Colonic mucosa (tissue), 4 donors: ENCODE measurements around the gene LRP1B. TPM values are rescaled to one million over a fixed set of nuclear protein-coding genes. Genes with fewer than 3 reads are reported as not detected.

Experiments used
- DNase-seq: peaks from one replicate; pipeline ENCODE4 v3.0.0-alpha.2; 2020
- H3K27ac ChIP-seq: fragments of 200-600 bp; one replicate; pipeline ENCODE4 v1.8.0; 2021
- H3K27me3 ChIP-seq: fragments of 200-600 bp; one replicate; pipeline ENCODE4 v1.8.0; 2021
- H3K36me3 ChIP-seq: fragments of 200-600 bp; one replicate; pipeline ENCODE4 v1.8.0; 2021
- H3K4me1 ChIP-seq: fragments of 200-600 bp; one replicate; pipeline ENCODE4 v1.8.0; 2021; ENCODE audit warnings: mild to moderate bottlenecking
- H3K4me3 ChIP-seq: fragments of 200-600 bp; one replicate; pipeline ENCODE4 v1.8.0; 2021
- H3K9ac ChIP-seq, 2 donors: one replicate each; pipeline ENCODE4 v1.7.0; 2013; ENCODE audit warnings: control low read depth in 2 of 2, low read depth in 2 of 2, low read length in 2 of 2
- H3K9me3 ChIP-seq: fragments of 200-600 bp; one replicate; pipeline ENCODE4 v1.8.0; 2021
- intact Hi-C: fragments of 100-400 bp; cut with DNase I; formaldehyde crosslinking; loops from one replicate; pipeline ENCODE4 v1.14.1; 2022
- total RNA-seq, 2 donors: library from RNA; stranded (reverse); fragmentation: NEBNext Ultra II Directional in 1 of 2; extraction: Animal tissue kit (Norgen Biotek cat#: 25700) in 1 of 2; gene quantifications; one replicate each; pipeline ENCODE4 v1.2.1, GENCODE V29; 2021
- TF ChIP-seq, protein P1 (sequence below): fragments of 200-600 bp; IDR thresholded peaks from one replicate; pipeline ENCODE4 v1.8.0; 2022; ENCODE audit warnings: antibody characterized with exemption, mild to moderate bottlenecking
- donor health status: healthy.
- donor health status: DM: no; HTN: no; CAD: no.
- donor health status: DM: no; HTN: no; CAD: no.

The LRP1B gene
- total RNA-seq, 2 donors from 2014 or later: 0.10 to 0.19 TPM

DNA sequence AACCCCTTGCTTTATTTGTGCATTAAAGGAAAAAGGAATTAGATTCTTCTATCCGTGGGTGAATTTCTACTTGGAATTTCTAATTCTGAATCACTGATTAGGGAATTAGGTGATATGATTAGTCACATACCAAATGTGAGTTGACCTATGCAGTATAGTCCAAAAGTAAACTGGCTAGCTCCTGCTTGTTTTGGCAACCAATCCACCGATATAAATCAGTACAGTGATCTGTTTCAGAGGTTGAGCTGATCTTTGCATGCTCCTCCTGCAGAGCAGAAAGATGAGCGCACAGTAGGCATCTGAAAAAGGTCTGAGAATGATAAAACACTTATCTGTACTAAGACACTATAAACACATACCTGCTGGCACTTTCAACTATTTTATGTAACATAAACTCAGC, 86.6 kb downstream of the LRP1B start:
- H3K27ac ChIP-seq: no peak overlapping the region
- H3K27me3 ChIP-seq: no peaks in the 10 kb centered on the region
- no peaks in the 10 kb centered on the region for H3K4me1 ChIP-seq
- no peak overlapping the region for H3K4me3 ChIP-seq
- no peaks in the 10 kb centered on the region for H3K9me3 ChIP-seq
- no peaks in the 10 kb centered on the region for H3K36me3 ChIP-seq
- TF ChIP-seq, protein P1, sequence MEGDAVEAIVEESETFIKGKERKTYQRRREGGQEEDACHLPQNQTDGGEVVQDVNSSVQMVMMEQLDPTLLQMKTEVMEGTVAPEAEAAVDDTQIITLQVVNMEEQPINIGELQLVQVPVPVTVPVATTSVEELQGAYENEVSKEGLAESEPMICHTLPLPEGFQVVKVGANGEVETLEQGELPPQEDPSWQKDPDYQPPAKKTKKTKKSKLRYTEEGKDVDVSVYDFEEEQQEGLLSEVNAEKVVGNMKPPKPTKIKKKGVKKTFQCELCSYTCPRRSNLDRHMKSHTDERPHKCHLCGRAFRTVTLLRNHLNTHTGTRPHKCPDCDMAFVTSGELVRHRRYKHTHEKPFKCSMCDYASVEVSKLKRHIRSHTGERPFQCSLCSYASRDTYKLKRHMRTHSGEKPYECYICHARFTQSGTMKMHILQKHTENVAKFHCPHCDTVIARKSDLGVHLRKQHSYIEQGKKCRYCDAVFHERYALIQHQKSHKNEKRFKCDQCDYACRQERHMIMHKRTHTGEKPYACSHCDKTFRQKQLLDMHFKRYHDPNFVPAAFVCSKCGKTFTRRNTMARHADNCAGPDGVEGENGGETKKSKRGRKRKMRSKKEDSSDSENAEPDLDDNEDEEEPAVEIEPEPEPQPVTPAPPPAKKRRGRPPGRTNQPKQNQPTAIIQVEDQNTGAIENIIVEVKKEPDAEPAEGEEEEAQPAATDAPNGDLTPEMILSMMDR: no peak
- intact Hi-C loops: no loop called here
- DNase-seq: no peak
- H3K9ac ChIP-seq: no peak overlapping the region

DNA sequence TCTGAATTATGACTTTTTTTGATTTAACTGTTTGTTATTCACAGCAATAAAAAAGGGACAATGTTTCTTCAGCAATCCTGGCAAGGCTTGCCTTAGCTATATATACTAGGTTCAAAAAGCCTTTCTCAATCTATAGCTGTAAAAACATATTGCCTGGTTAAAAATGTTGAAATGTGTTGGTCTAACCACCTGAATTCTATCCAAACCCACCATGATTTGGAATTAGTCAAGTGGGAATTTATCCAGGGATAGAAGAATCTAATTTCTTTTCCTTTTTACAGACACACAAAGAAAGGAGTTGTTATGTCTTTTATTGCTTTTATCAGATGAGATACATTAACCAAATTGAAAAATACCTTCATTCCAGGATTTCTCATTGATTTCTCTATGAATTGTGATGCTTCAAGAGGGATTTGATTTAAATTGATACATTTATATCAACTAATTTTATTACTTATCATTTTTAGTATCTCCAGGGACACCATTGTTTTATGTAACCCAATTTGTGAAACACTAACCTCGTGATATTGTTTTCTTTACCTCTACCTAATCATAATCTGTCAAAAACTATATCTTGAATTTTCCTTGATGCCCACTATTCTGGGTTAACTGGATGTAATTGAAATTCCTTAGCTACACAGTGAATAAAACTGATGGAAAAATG, 88.1 kb downstream of the LRP1B start:
- Histone ChIP-seq H3K27me3 (no peaks in the 10 kb centered on the region), H3K4me3 (no peak overlapping the region), H3K36me3 (no peaks in the 10 kb centered on the region), H3K9ac (no peak overlapping the region), H3K27ac (no peak overlapping the region), H3K9me3 (no peaks in the 10 kb centered on the region), H3K4me1 (no peaks in the 10 kb centered on the region)
- TF ChIP-seq, protein P1: no peak
- no peak for DNase-seq
- intact Hi-C loops: no loop called here

DNA sequence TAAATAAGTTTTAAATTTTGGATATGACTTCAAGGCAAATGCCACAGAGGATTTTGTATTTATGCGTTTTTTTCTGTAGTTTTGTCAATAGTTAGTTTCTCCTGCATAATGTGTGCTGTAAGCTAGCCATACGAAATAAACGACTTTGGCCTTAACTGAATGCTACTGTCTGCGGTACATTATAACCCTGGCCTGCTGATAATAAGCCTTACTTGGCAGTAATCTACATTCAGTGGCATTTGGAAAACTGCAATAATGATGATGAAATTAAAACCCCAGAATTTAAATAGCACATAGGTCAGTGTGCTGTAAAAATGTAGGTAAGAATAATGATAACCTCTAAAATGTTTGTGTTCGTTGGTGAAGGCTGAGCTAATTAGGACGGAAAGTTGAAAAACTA, 88.8 kb downstream of the LRP1B start:
- Histone ChIP-seq H3K27ac (no peak overlapping the region), H3K9ac (no peak overlapping the region), H3K4me1 (no peaks in the 10 kb centered on the region), H3K27me3 (no peaks in the 10 kb centered on the region), H3K36me3 (no peaks in the 10 kb centered on the region), H3K9me3 (no peaks in the 10 kb centered on the region), H3K4me3 (no peak overlapping the region)
- intact Hi-C loops: no loop called here
- no peak for DNase-seq
- TF ChIP-seq, protein P1: no peak

DNA sequence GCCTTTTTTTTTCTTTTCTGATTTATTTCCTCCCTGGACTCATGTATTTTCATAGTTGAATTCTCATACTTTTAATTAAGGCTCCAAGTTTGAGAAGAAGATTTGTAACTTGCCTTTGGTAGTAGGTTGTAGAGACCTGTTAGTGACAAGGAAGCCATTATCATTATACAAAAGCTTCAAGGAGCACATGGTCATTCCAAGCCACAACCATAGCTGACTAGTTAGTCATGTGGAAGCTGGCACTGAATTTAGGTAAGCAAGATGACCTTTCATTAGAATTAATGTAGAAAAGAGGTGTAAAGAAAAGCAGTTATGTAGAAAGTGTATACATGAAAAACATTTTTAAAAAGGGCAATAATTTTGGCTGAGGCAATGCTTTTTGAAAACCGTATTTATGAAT, 89.7 kb downstream of the LRP1B start:
- Histone ChIP-seq H3K4me3 (no peak overlapping the region), H3K27me3 (no peaks in the 10 kb centered on the region), H3K4me1 (no peaks in the 10 kb centered on the region), H3K27ac (no peak overlapping the region), H3K9ac (no peak overlapping the region), H3K36me3 (no peaks in the 10 kb centered on the region), H3K9me3 (no peaks in the 10 kb centered on the region)
- intact Hi-C loops: no loop called here
- DNase-seq: no peak
- TF ChIP-seq, protein P1: no peak

DNA sequence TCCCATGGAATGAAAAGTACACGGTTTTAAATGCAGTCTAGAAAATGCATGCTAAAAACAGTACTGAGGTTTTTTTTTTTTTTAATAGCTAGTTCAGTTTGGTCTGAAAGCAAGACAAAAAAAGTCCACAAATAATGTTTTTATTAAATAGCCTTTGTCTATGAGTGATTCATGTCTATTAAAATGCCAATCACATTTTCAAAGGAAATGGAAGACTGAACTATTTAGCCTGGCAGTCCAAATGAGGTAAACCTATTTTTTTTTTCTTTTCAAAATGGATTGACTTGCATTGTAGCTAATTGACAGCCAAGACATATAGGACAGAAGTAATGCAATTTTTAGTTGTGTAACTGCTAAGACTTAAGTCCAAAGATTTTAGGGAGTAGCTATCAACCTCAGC, 90.3 kb downstream of the LRP1B start:
- no peaks in the 10 kb centered on the region for H3K27me3 ChIP-seq
- no peak overlapping the region for H3K9ac ChIP-seq
- DNase-seq: no peak
- H3K27ac ChIP-seq: no peak overlapping the region
- TF ChIP-seq, protein P1: no peak
- H3K4me1 ChIP-seq: no peaks in the 10 kb centered on the region
- H3K9me3 ChIP-seq: no peaks in the 10 kb centered on the region
- no peaks in the 10 kb centered on the region for H3K36me3 ChIP-seq
- H3K4me3 ChIP-seq: no peak overlapping the region
- intact Hi-C loops: no loop called here
